Nucleus accumbens (tissue), 56 donors: Measurements from ENCODE around the gene ENDOD1.
"Not testable (repeated sequence)": the region's sequence is repeated elsewhere in the genome, so short reads cannot be mapped to it uniquely, and the experiment has no call there.

Experiments
- DNase-seq, 56 donors: peaks; one replicate each; lab custom pipeline; 2025; lab: John Stamatoyannopoulos, UW

ENDOD1 gene

GRCh38 chr11:95101935-95102334 is 12.3 kb downstream of the ENDOD1 start:
- no peak for DNase-seq

DNA sequence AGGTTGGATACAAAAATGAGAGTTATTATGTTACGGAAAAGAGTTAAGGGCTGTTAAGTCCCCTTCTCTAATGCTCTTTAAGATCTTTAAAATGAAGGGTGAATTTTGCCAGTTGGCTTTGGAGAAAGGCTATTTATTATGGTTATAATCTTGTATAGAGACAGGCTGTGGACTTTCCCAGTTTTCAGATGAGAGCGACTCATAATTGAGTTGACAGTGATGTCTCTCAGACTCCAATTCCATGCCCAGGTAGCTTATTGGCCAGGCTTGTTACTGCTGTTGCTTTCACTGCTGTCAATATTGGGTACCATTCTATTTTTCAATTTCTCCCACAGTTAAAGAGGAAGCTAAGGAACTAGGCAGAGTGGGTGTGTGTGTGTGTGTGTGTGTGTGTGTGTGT is 13.1 kb downstream of the ENDOD1 start:
- no peak for DNase-seq

GRCh38 chr11:95103701-95104100 is 14.1 kb downstream of the ENDOD1 start:
- no peak for DNase-seq

- no peak for DNase-seq
Measured at GRCh38 chr11:95104121-95104830, 14.6 kb downstream of the ENDOD1 start.

- DNase-seq, result no peak
Measured at GRCh38 chr11:95104856-95105255, 15.2 kb downstream of the ENDOD1 start.

DNA sequence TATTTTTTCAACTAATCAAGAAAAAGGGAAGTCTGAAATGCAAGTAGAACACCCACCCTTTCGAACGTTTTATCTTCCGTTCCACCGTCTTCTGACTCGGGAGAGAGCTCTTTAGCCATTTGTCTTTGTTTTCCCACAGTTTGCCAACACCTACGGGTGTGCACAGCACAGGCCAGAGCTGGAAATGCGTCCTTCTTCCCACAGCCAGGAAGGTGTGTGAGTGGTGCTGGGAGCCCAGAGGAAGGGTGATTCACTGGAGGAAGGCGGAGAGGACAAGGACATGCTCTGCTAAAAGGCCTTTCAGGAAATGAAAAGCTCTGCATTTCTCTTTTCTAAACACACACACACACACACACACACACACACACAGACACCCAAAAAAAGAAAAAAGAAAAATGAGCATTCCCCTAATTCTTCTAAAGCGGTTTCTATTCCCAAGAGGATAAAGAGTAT is 18.5 kb downstream of the ENDOD1 start:
- peak in 4 of 56 donors; percentile 21 to 38 (median 24) for DNase-seq

- DNase-seq, result peak in 7 of 56 donors; percentile 14 to 40 (median 23)
Measured at GRCh38 chr11:95108671-95109551, 19.3 kb downstream of the ENDOD1 start.

- not testable (repeated sequence) for DNase-seq
Measured at GRCh38 chr11:95111471-95111870, 21.8 kb downstream of the ENDOD1 start.

DNA sequence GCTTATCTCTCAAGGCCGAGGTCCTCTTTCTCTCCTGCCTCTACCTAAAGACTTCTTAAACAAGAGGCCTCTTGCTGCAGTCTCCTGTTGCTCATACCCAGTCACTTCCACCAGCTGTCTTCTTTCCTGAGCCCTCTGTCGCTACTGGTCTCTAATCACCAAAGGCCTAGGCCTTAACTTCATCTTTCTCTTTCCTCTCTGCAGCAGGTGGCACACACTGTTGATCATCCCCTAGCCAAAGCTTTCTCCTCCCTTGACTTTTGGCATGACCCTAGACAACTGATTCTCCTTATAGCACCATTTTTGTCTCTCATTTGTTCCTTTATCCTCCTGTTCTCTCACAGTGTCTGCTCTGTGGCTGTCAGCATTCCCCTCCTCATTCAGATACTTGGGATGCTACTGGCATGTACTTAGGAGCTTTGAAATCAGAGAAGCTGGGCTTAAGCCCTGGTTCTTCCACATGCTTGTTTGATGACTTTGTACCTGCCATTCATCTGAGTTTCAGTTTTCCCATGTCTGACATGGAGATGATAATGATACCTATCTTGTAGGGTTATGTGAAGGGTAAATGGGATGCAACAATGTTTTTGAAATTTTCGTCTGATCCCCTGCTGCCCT is 22.4 kb downstream of the ENDOD1 start:
- DNase-seq, result no peak

- no peak for DNase-seq
Measured at GRCh38 chr11:95115597-95115996, 26.0 kb downstream of the ENDOD1 start.

DNA sequence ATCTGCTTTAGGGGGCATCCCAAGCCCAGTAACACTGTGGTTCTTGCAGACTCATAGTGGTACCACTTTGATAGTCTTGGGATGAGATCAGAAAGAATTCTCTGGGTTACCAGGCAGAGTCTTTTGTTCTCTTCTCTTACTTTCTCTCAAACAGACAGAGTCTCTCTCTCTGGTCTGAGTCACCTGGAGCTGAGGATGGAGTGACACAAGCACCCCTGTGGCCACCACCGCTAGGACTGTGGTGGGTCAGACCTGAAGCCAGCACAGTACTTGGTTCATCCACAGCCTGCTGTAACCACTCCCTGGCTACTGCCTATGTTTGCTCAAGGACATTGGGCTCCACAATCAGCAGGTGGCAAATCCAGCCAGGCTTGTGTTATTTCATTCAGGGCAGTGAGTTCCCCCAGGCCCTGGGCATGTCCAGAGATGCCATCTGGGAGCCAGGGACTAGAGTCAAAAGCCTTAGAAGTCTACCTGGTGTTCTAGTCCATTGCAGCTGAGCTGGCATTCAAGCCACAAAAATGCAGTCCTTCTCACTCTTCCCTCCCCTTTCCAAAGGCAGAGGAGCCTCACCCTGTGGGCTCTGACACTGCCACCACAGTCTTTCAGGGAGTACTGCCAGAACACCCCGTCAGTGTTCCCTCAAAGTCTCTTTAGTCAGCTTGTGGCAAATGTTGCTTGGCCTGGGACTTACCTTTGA is 29.9 kb downstream of the ENDOD1 start:
- DNase-seq, result no peak

DNA sequence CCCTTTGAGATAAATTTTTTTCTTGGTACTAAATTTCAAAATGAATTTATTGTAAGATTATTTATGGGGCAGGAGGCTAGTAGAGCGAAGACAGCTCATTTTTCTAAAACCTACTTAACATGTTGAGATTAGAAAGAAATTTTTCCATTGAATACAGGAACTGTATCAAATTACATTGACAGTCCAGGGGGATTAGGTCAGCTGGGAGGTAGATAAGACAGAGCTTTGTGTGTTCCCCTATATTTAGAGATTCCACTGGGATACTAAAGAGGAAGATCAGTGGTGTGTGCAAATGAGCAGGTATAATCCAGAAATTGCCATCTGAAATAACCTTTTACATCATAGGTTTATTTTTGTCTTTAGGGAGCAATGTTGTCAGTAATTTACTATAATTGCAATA is 32.1 kb downstream of the ENDOD1 start:
- DNase-seq, result no peak

- DNase-seq, result no peak
Measured at GRCh38 chr11:95123556-95123955, 33.9 kb downstream of the ENDOD1 start.

GRCh38 chr11:95128602-95129001 is 39.0 kb downstream of the ENDOD1 start:
- DNase-seq, result no peak

- peak in 1 of 56 donors; percentile 44 for DNase-seq
Measured at GRCh38 chr11:95132956-95133355, 43.3 kb downstream of the ENDOD1 start.

GRCh38 chr11:95134491-95134890 is 44.8 kb downstream of the ENDOD1 start:
- DNase-seq, result peak in 12 of 56 donors; percentile 6 to 37 (median 20)

- peak in 3 of 56 donors; percentile 14 to 34 (median 16) for DNase-seq
Measured at GRCh38 chr11:95135155-95135554, 45.5 kb downstream of the ENDOD1 start.

DNA sequence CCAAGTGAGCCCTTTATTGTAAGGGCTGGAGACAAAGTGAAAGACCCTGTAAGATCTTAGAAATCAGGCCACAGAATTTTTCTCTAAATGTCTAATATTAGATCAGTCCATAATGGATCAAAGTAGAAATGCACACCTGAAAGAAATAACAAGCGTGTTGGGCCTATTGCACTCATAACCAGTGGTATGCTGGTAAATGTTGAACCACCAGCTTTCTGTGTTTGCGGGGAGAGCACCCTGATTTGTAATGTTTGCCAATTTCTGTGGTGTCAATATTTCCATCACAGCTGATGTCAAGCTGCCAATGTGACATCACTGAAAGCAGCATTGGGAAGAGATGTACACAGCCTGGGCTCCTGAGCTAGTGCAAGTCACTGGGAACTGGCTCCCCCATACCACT is 46.2 kb downstream of the ENDOD1 start:
- no peak for DNase-seq

DNA sequence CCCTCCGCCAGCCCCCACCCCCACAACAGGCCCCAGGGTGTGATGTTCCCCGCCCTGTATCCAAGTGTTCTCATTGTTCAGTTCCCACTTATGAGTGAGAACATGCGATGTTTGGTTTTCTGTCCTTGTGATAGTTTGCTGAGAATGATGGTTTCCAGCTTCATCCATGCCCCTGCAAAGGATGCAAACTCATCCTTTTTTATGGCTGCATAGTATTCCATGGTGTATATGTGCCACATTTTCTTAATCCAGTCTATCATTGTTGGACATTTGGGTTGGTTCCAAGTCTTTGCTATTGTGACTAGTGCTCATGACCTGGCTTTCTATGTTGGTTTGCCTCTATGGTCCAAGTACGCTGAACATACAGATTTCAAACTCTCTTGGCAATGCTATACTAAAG is 47.1 kb downstream of the ENDOD1 start:
- not testable (repeated sequence) for DNase-seq

DNA sequence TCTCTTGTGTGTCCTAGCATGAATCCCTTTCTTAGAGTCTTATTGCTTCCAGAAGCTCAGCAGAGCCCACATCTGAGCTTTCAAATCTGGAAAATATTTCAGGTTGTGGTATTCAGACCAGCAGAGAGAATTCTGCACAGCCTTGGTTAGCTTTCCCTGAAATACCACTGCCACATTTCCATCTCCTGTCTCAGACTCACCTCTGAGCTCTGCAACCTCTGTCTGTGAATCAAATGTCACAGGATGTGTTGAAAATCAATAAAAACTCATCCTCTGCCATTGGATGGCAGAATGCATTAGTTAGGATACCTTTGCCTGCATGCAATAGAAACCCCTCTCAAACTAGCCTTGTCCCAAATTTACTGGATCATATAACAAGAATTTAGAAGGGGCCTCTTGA is 47.7 kb downstream of the ENDOD1 start:
- DNase-seq, result no peak

GRCh38 chr11:95138448-95138847 is 48.8 kb downstream of the ENDOD1 start:
- no peak for DNase-seq
